Activated T-cell treated with anti-CD3 and anti-CD28 coated beads for 24 hours (primary cell): ENCODE data around the gene TUBGCP3.
"Not testable (repeated sequence)": the region's sequence is repeated elsewhere in the genome, so short reads cannot be mapped to it uniquely, and the experiment has no call there.

ENCODE experiments used
- DNase-seq: peaks from one replicate; pipeline ENCODE4 v3.0.0-alpha.2; 2020; ENCODE audit warnings: low read depth

The TUBGCP3 gene

GRCh38 chr13:112587764-112588489, at the start of gene TUBGCP3:
TSS of gene TUBGCP3 (minus strand) at chr13:112588153. CDS start at chr13:112587980, 173 bp downstream.
- peak; percentile 75 for DNase-seq

GRCh38 chr13:112637017-112637801, 49.3 kb upstream of the TUBGCP3 start:
- no peak for DNase-seq

GRCh38 chr13:112636401-112636975, 48.5 kb upstream of the TUBGCP3 start:
- no peak for DNase-seq

GRCh38 chr13:112635323-112635722, 47.4 kb upstream of the TUBGCP3 start:
- DNase-seq, result no peak

GRCh38 chr13:112634102-112634501, 46.1 kb upstream of the TUBGCP3 start:
- DNase-seq, result no peak

GRCh38 chr13:112630226-112630625, 42.3 kb upstream of the TUBGCP3 start:
- DNase-seq, result not testable (repeated sequence)

- DNase-seq, result no peak
Measured at GRCh38 chr13:112629161-112629560, 41.2 kb upstream of the TUBGCP3 start.

- DNase-seq, result not testable (repeated sequence)
Measured at GRCh38 chr13:112627613-112628012, 39.7 kb upstream of the TUBGCP3 start.

- no peak for DNase-seq
Measured at GRCh38 chr13:112627161-112627560, 39.2 kb upstream of the TUBGCP3 start.

GRCh38 chr13:112626761-112627160, 38.8 kb upstream of the TUBGCP3 start:
- no peak for DNase-seq

- DNase-seq, result no peak
Measured at GRCh38 chr13:112626124-112626523, 38.2 kb upstream of the TUBGCP3 start.

- DNase-seq, result no peak
Measured at GRCh38 chr13:112625698-112626097, 37.7 kb upstream of the TUBGCP3 start.

GRCh38 chr13:112624602-112625430, 36.9 kb upstream of the TUBGCP3 start:
- no peak for DNase-seq

GRCh38 chr13:112624040-112624439, 36.1 kb upstream of the TUBGCP3 start:
- no peak for DNase-seq

GRCh38 chr13:112623051-112623711, 35.2 kb upstream of the TUBGCP3 start:
- no peak for DNase-seq

GRCh38 chr13:112622375-112622774, 34.4 kb upstream of the TUBGCP3 start:
- DNase-seq, result no peak

GRCh38 chr13:112619730-112620631, 32.0 kb upstream of the TUBGCP3 start:
- no peak for DNase-seq

GRCh38 chr13:112618501-112618900, 30.5 kb upstream of the TUBGCP3 start:
- no peak for DNase-seq

- DNase-seq, result no peak
Measured at GRCh38 chr13:112617754-112618375, 29.9 kb upstream of the TUBGCP3 start.
